Endometrial microvascular endothelial cells (primary cell): ENCODE results near the gene PNLIPRP2. TPM values are rescaled to one million over a fixed set of nuclear protein-coding genes. Genes with fewer than 3 reads are reported as not detected.

Experiments
- in situ Hi-C: cut with HindIII; loops from 2 replicates; pipeline ENCODE4 v1.10.0; 2017; ENCODE audit warnings: low sequenced_read_pairs, low pct_unique_long_range_greater_than_20kb; ENCODE audit errors: inconsistent ontology term
- total RNA-seq: library from RNA; depleted of rRNA; stranded (reverse); fragments of >200 nt; gene quantifications from one replicate; pipeline ENCODE4 v1.2.3, GENCODE V29; 2015; ENCODE audit errors: inconsistent ontology term

PNLIPRP2 gene
- total RNA-seq = not detected

DNA sequence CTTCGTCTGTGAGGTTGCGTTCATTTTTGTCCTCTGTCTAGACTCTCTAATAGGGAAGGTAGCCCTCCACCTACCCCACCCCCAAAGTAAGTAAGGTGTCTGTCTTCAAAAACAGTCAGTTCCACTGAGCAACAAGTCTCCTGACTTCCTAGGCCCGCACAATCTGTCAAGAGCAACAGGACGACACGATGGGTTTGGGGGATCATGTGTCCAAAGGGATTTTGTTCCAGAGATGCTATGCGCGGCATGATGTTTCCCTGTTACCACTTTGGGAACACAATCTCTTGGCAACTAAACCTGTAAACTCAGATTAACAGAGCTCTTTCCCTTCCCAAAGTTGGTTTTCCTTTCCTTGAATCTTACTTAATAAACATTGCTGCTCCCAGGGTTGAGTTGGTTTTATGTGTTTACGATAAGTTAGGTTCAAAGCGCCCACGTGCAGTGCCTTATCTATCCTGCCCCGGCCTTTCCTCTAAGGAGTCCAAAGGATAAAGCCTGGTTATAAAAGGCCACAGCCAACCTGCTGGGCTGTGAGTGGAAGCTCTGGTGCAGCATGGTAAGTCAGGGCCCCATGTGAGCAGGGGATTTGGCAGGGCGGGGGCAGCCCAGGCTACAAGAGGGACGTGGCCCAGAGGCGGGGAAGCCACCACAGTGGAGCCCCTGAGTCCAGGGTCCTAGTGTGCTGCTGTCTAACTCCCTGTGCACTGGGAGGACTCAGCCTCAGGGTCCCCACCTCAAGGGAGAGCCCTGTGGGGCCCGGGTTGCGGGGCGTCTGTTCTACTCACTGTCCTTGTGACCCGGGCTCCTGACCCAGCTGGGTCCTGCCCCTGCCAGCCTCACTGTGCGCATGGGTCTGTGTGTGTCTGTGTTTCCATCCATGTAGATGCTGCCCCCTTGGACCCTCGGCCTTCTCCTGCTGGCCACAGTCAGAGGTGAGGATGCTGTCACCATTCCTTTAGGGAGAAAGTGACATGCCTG, at the start of gene PNLIPRP2:
TSS of gene PNLIPRP2 (plus strand) at position 531 of the 978 bp plus-strand sequence.
- in situ Hi-C loops = no loop called here

DNA sequence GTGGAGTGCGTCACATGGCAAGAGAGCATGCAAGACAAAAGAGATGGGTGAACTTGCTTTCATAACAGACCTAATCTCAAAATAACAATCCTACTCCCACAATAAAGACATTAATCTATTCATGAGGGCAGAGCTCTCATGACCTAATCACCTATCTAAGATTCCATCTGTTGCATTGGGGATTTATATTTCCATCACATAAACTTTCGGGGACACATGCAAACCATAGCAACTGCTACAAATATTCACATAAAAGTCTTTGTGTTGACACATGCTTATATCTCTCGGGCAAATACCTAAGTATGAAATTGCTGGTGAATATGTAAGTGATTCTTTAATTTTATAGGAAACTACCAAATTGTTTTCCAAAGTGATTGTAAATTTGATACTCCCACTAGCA, 46.0 kb upstream of the PNLIPRP2 start:
- in situ Hi-C loops = no loop called here

DNA sequence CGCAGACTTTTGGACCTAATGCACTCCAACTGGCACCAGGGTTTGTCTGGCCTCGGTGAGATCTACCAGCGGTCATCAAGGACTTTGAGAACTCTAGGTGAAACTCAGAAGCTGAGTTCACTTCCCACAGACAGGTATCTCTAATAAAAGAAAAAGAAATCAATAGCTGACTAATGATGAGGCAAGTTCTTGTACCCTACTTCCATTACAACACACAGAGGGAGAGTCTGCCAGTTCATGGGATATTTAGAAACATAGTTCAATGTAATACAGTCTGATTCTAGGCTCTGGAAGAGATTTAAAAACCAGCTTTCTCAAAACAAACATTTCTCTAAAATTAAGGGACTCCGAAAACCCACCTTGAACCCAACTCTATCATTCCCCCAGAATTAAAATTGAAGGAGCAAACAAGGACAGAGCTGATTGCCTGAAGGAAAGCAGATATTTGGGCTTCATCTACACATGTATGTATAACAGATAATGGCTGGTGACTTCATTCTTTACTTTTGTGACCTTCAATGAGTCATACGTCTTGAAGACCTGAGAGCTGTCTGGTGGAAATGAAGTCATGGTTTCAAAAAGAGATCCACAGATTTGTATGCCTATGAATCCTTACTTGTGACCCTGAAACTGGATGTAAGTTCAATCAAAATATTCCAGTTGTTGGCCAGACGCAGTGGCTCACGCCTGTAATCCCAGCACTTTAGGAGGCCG, 32.7 kb upstream of the PNLIPRP2 start:
- in situ Hi-C loops = no loop called here

DNA sequence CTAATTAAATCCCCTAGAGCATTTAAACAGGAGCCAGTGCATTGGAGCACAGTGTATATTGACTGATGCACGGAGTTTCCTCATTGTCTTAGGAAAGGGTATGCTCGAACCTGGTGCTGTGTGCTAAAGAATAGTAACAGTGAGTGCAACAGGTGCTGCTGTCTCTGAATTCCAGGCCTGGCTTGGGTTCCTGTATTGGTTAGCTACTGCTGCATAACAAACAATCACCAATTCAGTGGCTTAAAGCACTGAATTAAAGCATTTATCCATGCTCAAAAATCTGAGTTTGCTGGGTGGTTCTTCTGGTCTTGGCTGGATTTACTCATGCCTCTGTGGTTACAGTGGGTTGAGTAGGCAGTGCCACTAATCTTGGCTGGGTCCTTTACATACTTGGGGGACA, 31.8 kb upstream of the PNLIPRP2 start:
- in situ Hi-C loops = no loop called here

DNA sequence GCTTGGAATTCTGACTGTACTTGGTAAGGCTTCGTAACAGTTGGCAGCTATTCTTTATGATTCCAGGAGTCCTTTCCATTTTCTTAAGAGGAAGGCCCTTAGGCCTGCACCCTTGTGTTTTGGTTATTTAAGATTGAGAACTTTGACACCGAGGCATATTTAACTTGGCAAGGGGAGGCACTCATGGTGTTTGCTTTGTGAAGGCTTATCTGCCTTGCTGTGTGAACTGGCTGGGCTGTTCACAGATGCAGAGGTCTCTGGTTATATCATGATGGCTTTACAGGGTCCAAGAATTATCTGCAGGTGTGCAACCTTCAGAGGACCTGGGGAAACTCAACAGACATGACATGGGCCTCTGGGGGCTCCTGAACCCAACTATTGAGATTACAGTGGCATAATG, 30.8 kb upstream of the PNLIPRP2 start:
- in situ Hi-C loops = no loop called here

DNA sequence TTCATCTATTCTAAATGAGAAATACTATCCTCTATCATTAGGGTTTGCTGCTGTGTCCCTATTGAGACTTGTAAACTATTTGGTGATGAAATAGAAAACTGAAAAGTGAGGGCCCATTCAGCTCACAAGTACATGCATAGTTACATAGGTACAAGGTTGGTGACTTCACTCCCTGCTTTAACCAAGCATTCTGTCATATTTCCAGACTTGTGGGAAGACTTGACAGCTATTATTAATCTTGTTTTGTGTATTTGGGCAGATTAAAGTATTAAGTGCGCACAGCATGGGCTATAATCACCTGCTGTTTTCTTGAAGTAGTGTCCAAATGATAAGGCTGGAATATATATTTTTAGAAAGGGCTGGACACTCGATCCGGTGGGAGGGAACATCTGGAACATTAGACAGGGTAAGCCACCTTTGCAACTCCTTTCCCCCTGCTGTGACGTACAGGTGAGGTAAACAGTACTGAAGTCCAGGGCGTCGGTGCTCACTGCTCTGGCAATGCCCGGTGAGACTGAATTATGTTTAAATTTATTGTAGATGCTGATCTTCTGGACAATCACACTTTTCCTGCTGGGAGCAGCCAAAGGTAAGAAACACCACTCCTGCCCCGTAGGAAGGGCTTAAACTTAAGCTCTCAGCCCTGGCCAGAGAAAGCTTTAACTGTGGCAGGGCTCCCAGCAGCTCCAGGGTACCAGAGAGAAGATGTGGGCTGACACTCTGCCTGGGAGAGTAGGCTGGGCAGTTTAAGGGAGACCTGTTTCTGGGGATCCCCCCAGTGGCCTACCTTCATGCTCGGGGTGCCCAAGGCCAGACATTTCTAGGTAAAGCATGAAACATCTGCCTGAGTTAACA, 29.9 kb upstream of the PNLIPRP2 start, which contains the start of gene PNLIPRP1:
TSS of gene PNLIPRP1 (plus strand) at position 370 of the 855 bp plus-strand sequence. CDS start at position 541, 171 bp downstream.
- in situ Hi-C loops = no loop called here

DNA sequence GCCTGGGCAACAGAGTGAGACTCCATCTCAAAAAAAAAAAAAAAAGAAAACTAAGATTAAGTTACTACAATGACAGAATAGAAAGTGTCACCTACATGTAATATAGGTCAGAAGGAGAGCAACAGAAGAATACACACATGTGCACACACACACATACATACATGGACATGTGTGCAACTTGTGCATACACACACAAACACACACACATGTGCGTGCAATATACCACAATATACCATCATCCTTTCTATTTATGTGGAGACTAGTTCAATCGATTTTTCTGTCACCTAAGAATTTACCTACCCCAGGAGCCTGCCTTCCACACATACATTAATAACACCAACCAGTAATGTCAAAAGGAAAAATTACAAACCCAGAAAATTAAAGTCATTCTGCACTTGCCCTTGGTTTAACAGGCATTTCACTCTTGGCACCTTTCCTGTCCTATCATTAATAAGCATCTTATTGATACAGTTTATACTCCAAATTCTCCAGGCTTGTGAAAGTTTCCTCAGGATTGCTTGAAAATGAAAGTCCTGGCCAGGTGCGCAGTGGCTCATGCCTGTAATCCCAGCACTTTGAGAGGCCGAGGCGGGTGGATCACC, 27.5 kb upstream of the PNLIPRP2 start:
- in situ Hi-C loops = no loop called here

DNA sequence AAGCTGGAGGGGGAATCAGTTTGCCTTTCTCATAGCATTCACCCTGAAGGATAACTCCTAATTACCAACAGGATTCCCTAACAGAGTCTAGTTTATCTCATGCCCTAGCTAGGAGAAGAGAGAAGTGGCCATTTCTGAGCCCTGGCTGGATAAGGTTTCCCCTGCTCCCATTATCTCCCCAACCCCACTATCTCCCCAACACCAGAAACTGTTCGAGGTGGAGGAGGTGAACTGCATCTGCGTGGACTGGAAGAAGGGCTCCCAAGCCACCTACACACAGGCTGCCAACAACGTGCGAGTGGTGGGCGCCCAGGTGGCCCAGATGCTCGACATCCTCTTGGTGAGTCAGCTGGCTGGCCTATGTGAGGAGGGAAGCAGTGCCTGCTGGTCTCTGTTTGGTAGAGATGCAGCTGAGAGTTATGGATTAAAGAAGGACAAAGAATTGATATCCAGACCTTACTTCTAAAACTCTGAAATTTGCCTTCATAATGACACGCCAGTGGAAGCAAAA, 26.2 kb upstream of the PNLIPRP2 start:
- in situ Hi-C loops = no loop called here

DNA sequence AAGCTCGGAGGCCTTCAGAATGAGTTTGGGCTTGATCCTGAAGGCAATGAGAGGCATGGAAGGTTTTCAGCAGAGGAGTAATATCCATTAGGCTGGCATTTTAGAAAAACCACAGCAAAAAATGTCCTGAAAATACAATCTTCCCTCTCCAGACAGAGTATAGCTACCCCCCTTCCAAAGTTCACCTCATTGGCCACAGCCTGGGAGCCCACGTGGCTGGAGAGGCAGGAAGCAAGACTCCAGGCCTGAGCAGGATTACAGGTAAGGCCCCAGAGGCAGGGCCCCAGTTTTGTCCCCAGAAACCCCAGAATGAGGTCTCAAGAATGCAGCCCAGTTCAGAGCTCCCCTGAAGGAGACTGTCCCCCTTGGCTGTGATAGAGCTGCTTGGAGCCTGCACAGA, 24.7 kb upstream of the PNLIPRP2 start:
- in situ Hi-C loops = no loop called here

DNA sequence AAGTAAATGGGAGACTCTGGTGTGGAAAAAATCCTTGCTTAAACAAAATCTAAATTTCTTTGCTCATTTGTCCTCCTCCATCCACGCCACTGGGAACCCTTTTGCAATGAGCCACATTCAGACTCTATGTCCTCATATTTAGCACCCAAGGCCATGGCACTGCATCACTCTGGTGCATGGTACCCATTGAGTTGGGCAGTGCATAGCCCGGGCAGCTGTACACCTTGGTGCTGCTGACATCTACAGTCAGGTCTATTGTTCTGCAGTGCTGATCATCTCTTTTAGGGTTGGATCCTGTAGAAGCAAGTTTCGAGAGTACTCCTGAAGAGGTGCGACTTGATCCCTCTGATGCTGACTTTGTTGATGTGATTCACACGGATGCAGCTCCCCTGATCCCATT, 23.2 kb upstream of the PNLIPRP2 start:
- in situ Hi-C loops = no loop called here

DNA sequence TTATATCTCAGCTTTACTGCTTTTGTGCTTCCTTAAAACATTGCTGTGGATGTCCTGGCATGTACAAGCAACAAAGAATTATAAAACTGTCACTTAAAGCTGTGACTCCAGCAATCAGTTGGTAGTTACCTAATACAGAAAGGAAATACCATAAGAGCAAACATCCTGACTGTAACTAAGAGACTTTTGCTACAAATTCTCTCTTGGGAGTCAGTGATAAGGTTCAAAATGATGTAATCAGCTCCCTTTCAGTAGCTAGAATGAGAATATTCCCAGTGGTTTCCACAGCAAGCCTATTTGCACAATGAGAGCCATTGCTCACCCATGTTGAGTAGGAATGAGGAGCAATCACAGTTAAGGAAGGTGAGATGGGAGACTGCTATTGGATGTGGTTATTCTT, 22.4 kb upstream of the PNLIPRP2 start:
- in situ Hi-C loops = no loop called here

DNA sequence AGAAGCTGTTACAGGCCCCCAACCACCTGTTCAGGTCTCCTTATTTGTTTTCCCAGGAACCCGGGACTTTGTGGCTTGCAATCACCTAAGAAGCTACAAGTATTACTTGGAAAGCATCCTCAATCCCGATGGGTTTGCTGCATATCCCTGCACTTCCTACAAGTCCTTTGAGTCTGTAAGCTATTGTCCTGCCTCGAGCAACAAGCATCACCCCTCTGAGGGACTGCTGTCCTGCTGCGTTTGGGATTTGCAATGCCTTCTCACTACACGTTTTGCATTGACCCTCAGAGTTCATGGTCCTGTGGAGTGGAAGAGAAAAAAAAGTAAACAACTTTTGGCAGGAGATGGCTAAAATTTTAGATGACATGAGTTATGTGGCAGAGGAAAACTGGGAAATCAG, 20.8 kb upstream of the PNLIPRP2 start:
- in situ Hi-C loops = no loop called here

DNA sequence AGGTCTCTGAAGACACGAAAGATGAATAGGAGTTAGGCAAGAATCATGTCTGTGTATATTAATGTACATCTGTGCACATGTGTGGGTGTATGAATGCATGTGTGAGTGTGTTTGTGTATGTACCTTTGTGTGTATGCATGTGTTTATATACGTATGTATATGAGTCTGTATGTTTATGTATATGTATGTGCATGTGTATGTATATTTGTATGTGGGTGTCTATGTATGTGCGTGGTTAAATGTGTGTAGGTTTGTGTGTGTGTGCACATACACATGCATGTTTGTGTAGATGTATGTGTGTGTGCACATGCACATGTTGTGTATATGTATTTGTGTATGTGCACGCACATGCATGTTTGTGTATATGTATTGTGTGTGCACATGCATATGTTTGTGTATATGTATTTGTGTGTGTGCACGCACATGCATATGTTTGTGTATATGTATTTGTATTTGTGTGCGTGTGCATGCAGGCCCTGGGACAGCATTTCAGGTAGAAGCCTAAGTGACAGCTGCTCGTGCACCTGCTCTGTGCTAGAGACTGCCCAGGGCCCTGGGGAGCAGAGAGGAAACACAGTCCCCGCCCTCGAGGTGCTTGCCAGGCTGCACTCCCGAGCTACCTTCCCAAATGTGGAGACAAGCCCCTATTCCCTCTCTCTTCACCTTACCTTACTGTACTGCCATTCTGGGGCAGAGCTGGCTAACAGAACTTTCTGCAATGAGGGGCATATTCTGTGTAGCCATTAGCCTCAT, 17.9 kb upstream of the PNLIPRP2 start:
- in situ Hi-C loops = no loop called here

DNA sequence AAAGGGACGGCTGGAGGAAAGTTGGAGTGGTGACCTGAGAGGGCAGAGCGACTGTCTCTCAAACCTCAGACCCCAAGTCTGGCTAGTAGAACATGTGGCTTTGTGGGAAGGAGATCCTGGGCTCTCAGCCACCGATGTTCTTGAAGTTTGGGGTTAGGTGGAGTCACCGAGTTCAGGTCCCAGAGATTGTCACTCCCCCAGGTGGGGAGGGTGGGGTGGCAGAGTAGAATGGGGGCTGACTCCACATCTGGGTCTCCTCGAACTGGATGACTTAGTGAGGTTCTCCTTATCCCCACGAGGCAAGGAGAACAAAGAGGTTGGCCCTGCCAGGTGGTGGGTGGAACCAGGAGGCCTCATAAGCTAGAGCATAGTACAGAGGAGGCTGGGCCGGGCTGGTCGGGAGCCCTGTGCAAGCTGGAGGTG, 14.7 kb upstream of the PNLIPRP2 start:
- in situ Hi-C loops = no loop called here

DNA sequence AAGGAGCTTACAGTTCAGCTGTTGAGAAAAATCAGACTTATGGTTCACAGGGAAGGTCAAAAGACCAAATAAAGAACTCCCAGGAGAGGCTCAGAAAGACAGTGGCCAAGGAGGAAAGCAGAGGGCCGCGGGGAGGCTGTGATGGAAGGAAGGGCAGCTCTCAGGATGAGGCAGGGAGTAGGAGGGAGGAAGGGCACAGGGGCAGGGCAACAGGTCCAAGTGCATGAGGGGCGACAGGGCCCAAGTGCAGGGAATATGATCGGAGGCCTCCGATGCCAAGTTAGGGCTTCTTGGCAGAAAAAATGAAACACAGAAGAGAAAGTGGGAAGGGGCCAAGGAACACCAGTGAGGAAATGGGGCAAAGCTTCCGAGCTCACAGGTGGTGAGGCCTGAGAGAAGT, 13.4 kb upstream of the PNLIPRP2 start:
- in situ Hi-C loops = no loop called here

DNA sequence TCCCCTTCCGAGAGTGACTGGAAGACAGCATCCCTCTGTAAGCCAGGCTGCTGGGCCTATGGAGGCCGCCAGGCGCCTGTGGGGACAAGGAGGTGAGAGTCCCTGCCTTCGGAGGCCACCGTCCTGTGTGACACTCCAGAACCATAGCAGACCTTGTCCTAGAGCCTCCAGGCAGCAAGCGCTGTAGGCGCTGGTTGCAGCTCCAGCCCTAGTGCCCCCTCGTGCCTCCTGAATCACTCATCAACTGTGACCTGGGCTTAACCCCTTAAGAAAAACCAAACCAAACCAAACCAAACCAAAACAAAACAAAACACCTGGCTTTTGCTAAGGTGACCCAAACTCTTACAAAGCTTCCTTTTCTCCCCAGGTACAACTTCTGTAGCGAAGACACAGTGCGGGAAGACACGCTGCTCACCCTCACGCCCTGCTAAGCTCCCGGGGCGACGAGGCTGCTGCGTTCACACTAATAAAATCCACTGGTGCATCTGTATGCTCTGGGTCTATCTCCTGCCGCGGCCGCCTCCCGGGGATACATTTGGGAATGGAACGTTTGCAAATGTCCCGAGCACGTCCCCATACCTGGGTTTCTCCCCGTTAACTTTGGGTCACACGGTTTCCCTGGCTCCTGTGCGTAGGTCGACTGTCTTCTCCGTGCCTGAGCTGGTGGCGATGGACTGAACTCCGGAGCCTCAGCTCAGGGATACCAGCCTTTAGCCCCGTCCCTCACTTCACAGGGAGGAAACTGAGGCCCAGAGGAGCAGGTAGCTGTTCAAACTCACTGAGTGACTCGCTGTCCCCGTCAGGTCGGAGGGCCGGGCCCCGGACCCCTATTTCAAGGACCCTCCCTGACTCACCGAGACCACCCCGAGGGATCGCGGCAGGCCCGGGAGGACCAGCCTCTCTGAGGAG, 11.8 kb upstream of the PNLIPRP2 start:
- in situ Hi-C loops = no loop called here
